GM12878 (cell line): Measurements from ENCODE around the gene MYO10. TPM values are rescaled to one million over a fixed set of nuclear protein-coding genes. Genes with fewer than 3 reads are reported as not detected.

ENCODE experiments used
- ATAC-seq: fragments of 200-7000 bp; cut with Tn5 transposase; 3 replicates; pipeline ENCODE4 v1.9.1; 2020; ENCODE audit warnings: mild to moderate bottlenecking, moderate library complexity
- BruUV-seq: library from RNA; stranded (reverse); fragments of 400-500 nt; replicated peaks from 2 replicates; lab custom pipeline; 2021; lab: Mats Ljungman, UMichigan
- CTCF ChIA-PET: fragments of 300-600 bp; sonication (Branson Sonifier 250); formaldehyde crosslinking; extraction: SDS; loops from one replicate; lab custom pipeline; 2021; ENCODE audit warnings: inconsistent platforms; lab: Yijun Ruan, JAX
- POLR2A ChIA-PET: fragments of 350-600 bp; formaldehyde crosslinking; extraction: SDS; loops from one replicate; lab custom pipeline; 2021; ENCODE audit warnings: inconsistent platforms; lab: Charles Lee
- RAD21 ChIA-PET: fragments of 300-600 bp; sonication (Branson Sonifier 250); formaldehyde crosslinking; loops from one replicate; lab custom pipeline; 2023; ENCODE audit warnings: antibody characterized with exemption; ENCODE audit not compliant: unreplicated experiment; lab: Charles Lee
- SMC1A ChIA-PET: fragments of 300-600 bp; sonication (Branson Sonifier 250); formaldehyde crosslinking; loops from one replicate; lab custom pipeline; 2023; ENCODE audit not compliant: unreplicated experiment, uncharacterized antibody; lab: Charles Lee
- DNase-seq: peaks from one replicate; pipeline ENCODE4 v3.0.0-alpha.2; 2011; ENCODE audit warnings: low read depth, low spot score
- FAIRE-seq: peaks from 3 replicates; lab custom pipeline; 2011; peaks lifted over from hg19 to GRCh38; lab: Jason Lieb, UNC
- H2AFZ ChIP-seq: 2 replicates; pipeline ENCODE4 v1.6.0; 2011; ENCODE audit warnings: low read depth, low read length, control low read depth; ENCODE audit not compliant: control insufficient read depth
- H3K27ac ChIP-seq: 2 replicates; pipeline ENCODE4 v1.5.1; 2011; ENCODE audit warnings: control low read depth; ENCODE audit not compliant: control insufficient read depth, insufficient read depth
- H3K27me3 ChIP-seq, 2 experiments: replicated peaks in 1 of 2; 2 replicates each; pipeline versions ENCODE4 v1.6.0 to v1.6.1; 2011; ENCODE audit warnings: low read length in 1 of 2; ENCODE audit not compliant: control insufficient read depth in 2 of 2, insufficient read depth in 2 of 2
- H3K36me3 ChIP-seq, 2 experiments: 2 replicates each; pipeline ENCODE4 v1.5.1; 2011; ENCODE audit warnings: low read length in 1 of 2; ENCODE audit not compliant: control insufficient read depth in 2 of 2, insufficient read depth in 2 of 2
- H3K4me1 ChIP-seq: 2 replicates; pipeline ENCODE4 v1.6.1; 2011; ENCODE audit warnings: mild to moderate bottlenecking, low read length, moderate library complexity, mixed read lengths; ENCODE audit not compliant: control insufficient read depth, insufficient read depth
- H3K4me2 ChIP-seq: 2 replicates; pipeline ENCODE4 v1.6.0; 2011; ENCODE audit warnings: control low read depth; ENCODE audit not compliant: control insufficient read depth, insufficient read depth
- H3K4me3 ChIP-seq: fragments of 200-600 bp; sonication (generic); 2 replicates; pipeline ENCODE4 v1.5.1; 2016
- H3K79me2 ChIP-seq: 2 replicates; pipeline ENCODE4 v1.6.0; 2011; ENCODE audit warnings: low read length; ENCODE audit not compliant: control insufficient read depth, insufficient read depth
- H3K9ac ChIP-seq: 2 replicates; pipeline ENCODE4 v1.8.0; 2011; ENCODE audit warnings: low read length, control low read depth, mixed read lengths; ENCODE audit not compliant: control insufficient read depth, insufficient read depth
- H3K9me3 ChIP-seq: replicated peaks from 3 replicates; pipeline ENCODE4 v1.5.1; 2011; ENCODE audit warnings: mild to moderate bottlenecking, low read length; ENCODE audit not compliant: control insufficient read depth, insufficient read depth
- H4K20me1 ChIP-seq: 2 replicates; pipeline ENCODE4 v1.6.0; 2011; ENCODE audit not compliant: control insufficient read depth, insufficient read depth
- CREM ChIP-seq: IDR thresholded peaks from 2 replicates; pipeline ENCODE4 v1.6.1; 2014; ENCODE audit warnings: antibody characterized with exemption, low read depth
- CUX1 ChIP-seq: IDR thresholded peaks from 2 replicates; pipeline ENCODE4 v1.6.1; 2012; ENCODE audit warnings: improper control_type of control experiment, low read depth, low read length; ENCODE audit not compliant: insufficient replicate concordance
- ELK1 ChIP-seq: IDR thresholded peaks from 2 replicates; pipeline ENCODE4 v1.6.1; 2012; ENCODE audit warnings: low read depth, low read length, improper control_type of control experiment
- EZH2 ChIP-seq: IDR thresholded peaks from 2 replicates; pipeline ENCODE4 v1.6.1; 2012; ENCODE audit warnings: low read depth, mild to moderate bottlenecking, control low read depth, inconsistent platforms, low read length, borderline replicate concordance; ENCODE audit not compliant: control insufficient read depth
- FOXM1 ChIP-seq: IDR thresholded peaks from 2 replicates; pipeline ENCODE4 v1.6.1; 2012; ENCODE audit warnings: low read depth, mild to moderate bottlenecking, inconsistent platforms, low read length, moderate library complexity
- HDAC6 ChIP-seq: fragments of 200-600 bp; sonication (generic); IDR thresholded peaks from one replicate; pipeline ENCODE4 v1.8.0; 2017; ENCODE audit warnings: antibody characterized with exemption; ENCODE audit not compliant: unreplicated experiment
- IRF3 ChIP-seq: fragments of 450-650 bp; IDR thresholded peaks from 2 replicates; pipeline ENCODE4 v1.6.1; 2014; ENCODE audit warnings: mild to moderate bottlenecking
- KLF5 ChIP-seq: fragments of 450-650 bp; IDR thresholded peaks from 2 replicates; pipeline ENCODE4 v1.6.1; 2014; ENCODE audit warnings: mild to moderate bottlenecking; ENCODE audit not compliant: partially characterized antibody
- MEF2B ChIP-seq: fragments of 450-650 bp; IDR thresholded peaks from 2 replicates; pipeline ENCODE4 v1.6.1; 2018; ENCODE audit warnings: mild to moderate bottlenecking, moderate library complexity; ENCODE audit not compliant: partially characterized antibody, poor library complexity, severe bottlenecking
- MYB ChIP-seq: fragments of 150-350 bp; IDR thresholded peaks from 2 replicates; pipeline ENCODE4 v1.6.1; 2014; ENCODE audit warnings: mild to moderate bottlenecking, low read depth, low read length, borderline replicate concordance
- NRF1 ChIP-seq: conservative IDR thresholded peaks from 2 replicates; pipeline ENCODE4 v1.6.1; 2011; ENCODE audit warnings: mild to moderate bottlenecking, low read depth, low read length, improper control_type of control experiment
- REST ChIP-seq: IDR thresholded peaks from 2 replicates; pipeline ENCODE4 v1.6.1; 2012; ENCODE audit warnings: mild to moderate bottlenecking, low read depth, low read length
- RUNX3 ChIP-seq: IDR thresholded peaks from 2 replicates; pipeline ENCODE4 v1.6.1; 2012; ENCODE audit warnings: low read length, inconsistent platforms
- SPI1 ChIP-seq: IDR thresholded peaks from 2 replicates; pipeline ENCODE4 v1.6.1; 2011; ENCODE audit warnings: low read depth, mild to moderate bottlenecking, low read length, moderate library complexity, borderline replicate concordance; ENCODE audit not compliant: insufficient read depth
- WGBS: methylation state at CpG from one replicate; pipeline ENCODE4 v1.1.6; 2016; ENCODE audit warnings: low lambda C conversion rate; ENCODE audit not compliant: insufficient replicate concordance, insufficient coverage; ENCODE audit errors: missing lambda C conversion rate; 5-methylcytosine and 5-hydroxymethylcytosine counted together
- in situ Hi-C: fragments of 300-500 bp; cut with MboI; formaldehyde crosslinking; loops from 9 replicates; pipeline ENCODE4 v1.14.3; 2018; ENCODE audit warnings: mixed read lengths
- intact Hi-C: fragments of 100-400 bp; cut with micrococcal nuclease; formaldehyde crosslinking; loops from one replicate; pipeline ENCODE4 v1.14.2; 2022; ENCODE audit not compliant: unreplicated experiment
- polyA plus RNA-seq, 11 experiments: library from polyadenylated mRNA; depleted of rRNA in 4 of 11; unstranded in 6 of 11; stranded (reverse) in 5 of 11; fragments of >200 nt; fragmentation: Nextera tagmentation in 4 of 11; fragmentation: Illumina TruSeq in 1 of 11; extraction: Ambion mirVana in 4 of 11; extraction: Trizol in 1 of 11; gene quantifications; 1 replicate in 1 of 11; 2 replicates in 10 of 11; pipeline versions ENCODE4 v1.2.1 to v1.2.3, GENCODE V29; 2011 to 2016; ENCODE audit warnings: inconsistent platforms in 2 of 11, missing spikeins in 2 of 11, low read depth in 1 of 11
- total RNA-seq, 4 experiments: library from RNA; depleted of rRNA in 3 of 4; stranded (reverse); fragments of >200 nt in 3 of 4; fragmentation: Illumina TruSeq in 1 of 4; extraction: Trizol in 1 of 4; gene quantifications; 2 replicates each; pipeline versions ENCODE4 v1.2.1 to v1.2.3, GENCODE V29; 2013 to 2021

MYO10 gene
- total and polyA plus RNA-seq, 10 of the 15 experiments (the other 5 are each of a cell fraction or from before 2014, with no cell fraction given), result 0.02 to 0.77 (median 0.17) TPM

- no peak overlapping the region for H3K4me3 ChIP-seq
- in situ Hi-C loops (no loop called here), intact Hi-C loops (no loop called here)
- BruUV-seq, result no TSS peak
- POLR2A ChIA-PET, result no interaction called here
- no peak overlapping the region for H3K27ac ChIP-seq
- ATAC-seq (no peak; the same call in 2 of the 3 replicates), DNase-seq (no peak), FAIRE-seq (no peak)
- no peak overlapping the region for H3K4me2 ChIP-seq
- SMC1A ChIA-PET, result no interaction called here
- H3K79me2 ChIP-seq, result no peaks in the 10 kb centered on the region
- no peaks in the 10 kb centered on the region for H3K36me3 ChIP-seq
- H3K9ac ChIP-seq, result no peak overlapping the region
- RAD21 ChIA-PET, result no interaction called here
- WGBS, result 28% methylated on average over 4 of the region's 4 CpGs
- H2AFZ ChIP-seq, result no peak overlapping the region
- no peaks in the 10 kb centered on the region for H3K27me3 ChIP-seq
- no peaks in the 10 kb centered on the region for H4K20me1 ChIP-seq
- no peaks in the 10 kb centered on the region for H3K9me3 ChIP-seq
- CTCF ChIA-PET, result no interaction called here
- no peaks in the 10 kb centered on the region for H3K4me1 ChIP-seq
- TF ChIP-seq MYB (no peak), REST (no peak), MEF2B (no peak), HDAC6 (no peak), RUNX3 (no peak), CREM (no peak), CUX1 (no peak), EZH2 (no peak), ELK1 (no peak), SPI1 (no peak), FOXM1 (no peak), IRF3 (no peak), KLF5 (no peak), NRF1 (no peak)
Observed at GRCh38 chr5:16896767-16897166, 39.3 kb downstream of the MYO10 start.
